GM18507 (cell line): ENCODE measurements around the gene NR2E1.

ENCODE experiments used
- DNase-seq: peaks from one replicate; pipeline ENCODE4 v3.0.0; 2011; ENCODE audit warnings: low read depth; ENCODE audit not compliant: insufficient read length; ENCODE audit errors: extremely low spot score
- FAIRE-seq: peaks from 2 replicates; lab custom pipeline; 2011; peaks lifted over from hg19 to GRCh38; lab: Jason Lieb, UNC

Gene NR2E1

GRCh38 chr6:108165714-108166663 lies at the start of gene NR2E1:
Gene NR2E1, plus strand, starts transcription at chr6:108166022. Its CDS starts 744 bp downstream, at chr6:108166766.
- no peak for DNase-seq

GRCh38 chr6:108116546-108117426 lies 49.0 kb upstream of the NR2E1 start:
- DNase-seq (no peak), FAIRE-seq (no peak)

More at GRCh38 chr6:108165714-108166663, at the start of gene NR2E1:
- FAIRE-seq: no peak

- FAIRE-seq: peak; percentile 44
- no peak for DNase-seq
These were observed 48.1 kb upstream of the NR2E1 start for GRCh38 chr6:108117427-108118358.

GRCh38 chr6:108118359-108118724 lies 47.5 kb upstream of the NR2E1 start:
- no peak for FAIRE-seq
- DNase-seq: no peak

- no peak for FAIRE-seq
- no peak for DNase-seq
These were observed 46.7 kb upstream of the NR2E1 start for GRCh38 chr6:108118810-108119768.

- FAIRE-seq (no peak), DNase-seq (no peak)
These were observed 46.1 kb upstream of the NR2E1 start for GRCh38 chr6:108119769-108120141.

GRCh38 chr6:108120311-108120710 lies 45.5 kb upstream of the NR2E1 start:
- FAIRE-seq: no peak
- no peak for DNase-seq

GRCh38 chr6:108121612-108122011 lies 44.2 kb upstream of the NR2E1 start:
- DNase-seq (no peak), FAIRE-seq (no peak)

- DNase-seq (no peak), FAIRE-seq (no peak)
These were observed 42.3 kb upstream of the NR2E1 start for GRCh38 chr6:108123481-108123929.

GRCh38 chr6:108123946-108124345 lies 41.9 kb upstream of the NR2E1 start:
- no peak for DNase-seq
- no peak for FAIRE-seq

- DNase-seq (no peak), FAIRE-seq (no peak)
These were observed 38.8 kb upstream of the NR2E1 start for GRCh38 chr6:108127056-108127455.

- FAIRE-seq: no peak
These were observed 38.0 kb upstream of the NR2E1 start for GRCh38 chr6:108127826-108128225.

GRCh38 chr6:108130262-108130661 lies 35.6 kb upstream of the NR2E1 start:
- no peak for FAIRE-seq

More at GRCh38 chr6:108127826-108128225, 38.0 kb upstream of the NR2E1 start:
- DNase-seq: no peak

GRCh38 chr6:108132863-108133262 lies 33.0 kb upstream of the NR2E1 start:
- DNase-seq (no peak), FAIRE-seq (no peak)

More at GRCh38 chr6:108130262-108130661, 35.6 kb upstream of the NR2E1 start:
- no peak for DNase-seq

- FAIRE-seq: no peak
These were observed 32.1 kb upstream of the NR2E1 start for GRCh38 chr6:108133594-108134179.

GRCh38 chr6:108134213-108134970 lies 31.4 kb upstream of the NR2E1 start:
- no peak for FAIRE-seq
- no peak for DNase-seq

More at GRCh38 chr6:108133594-108134179, 32.1 kb upstream of the NR2E1 start:
- DNase-seq: no peak

- no peak for DNase-seq
- FAIRE-seq: no peak
These were observed 23.6 kb upstream of the NR2E1 start for GRCh38 chr6:108142240-108142639.
